Endometrial microvascular endothelial cells (primary cell): ENCODE data around the gene SCN9A. TPM values are rescaled to one million over a fixed set of nuclear protein-coding genes. Genes with fewer than 3 reads are reported as not detected.

ENCODE experiments used
- in situ Hi-C: cut with HindIII; loops from 2 replicates; pipeline ENCODE4 v1.10.0; 2017; ENCODE audit warnings: low sequenced_read_pairs, low pct_unique_long_range_greater_than_20kb; ENCODE audit errors: inconsistent ontology term
- total RNA-seq: library from RNA; depleted of rRNA; stranded (reverse); fragments of >200 nt; gene quantifications from one replicate; pipeline ENCODE4 v1.2.3, GENCODE V29; 2015; ENCODE audit errors: inconsistent ontology term

The SCN9A gene
- total RNA-seq, 1 donor from 2014 or later, result 0.09 TPM

DNA sequence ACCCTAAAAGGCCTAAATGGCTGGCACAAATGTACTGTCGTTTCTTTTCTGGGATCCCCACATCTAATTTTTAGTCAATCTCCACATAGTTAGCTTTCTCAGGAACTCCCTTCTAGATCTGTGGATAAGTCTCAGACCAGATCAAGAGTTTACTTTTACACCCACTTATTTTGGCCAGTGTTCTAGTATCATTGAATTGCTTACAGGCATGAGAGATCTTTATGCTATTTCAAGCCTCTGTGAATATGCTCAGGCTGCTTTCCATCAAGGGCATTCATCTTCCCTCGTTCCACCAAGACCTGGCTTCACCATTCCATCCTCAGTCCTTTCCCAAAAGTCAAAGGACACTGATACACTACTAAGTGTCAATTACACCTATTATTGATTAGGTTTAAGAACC lies 220.2 kb downstream of the SCN9A start:
- in situ Hi-C loops, result no loop called here

DNA sequence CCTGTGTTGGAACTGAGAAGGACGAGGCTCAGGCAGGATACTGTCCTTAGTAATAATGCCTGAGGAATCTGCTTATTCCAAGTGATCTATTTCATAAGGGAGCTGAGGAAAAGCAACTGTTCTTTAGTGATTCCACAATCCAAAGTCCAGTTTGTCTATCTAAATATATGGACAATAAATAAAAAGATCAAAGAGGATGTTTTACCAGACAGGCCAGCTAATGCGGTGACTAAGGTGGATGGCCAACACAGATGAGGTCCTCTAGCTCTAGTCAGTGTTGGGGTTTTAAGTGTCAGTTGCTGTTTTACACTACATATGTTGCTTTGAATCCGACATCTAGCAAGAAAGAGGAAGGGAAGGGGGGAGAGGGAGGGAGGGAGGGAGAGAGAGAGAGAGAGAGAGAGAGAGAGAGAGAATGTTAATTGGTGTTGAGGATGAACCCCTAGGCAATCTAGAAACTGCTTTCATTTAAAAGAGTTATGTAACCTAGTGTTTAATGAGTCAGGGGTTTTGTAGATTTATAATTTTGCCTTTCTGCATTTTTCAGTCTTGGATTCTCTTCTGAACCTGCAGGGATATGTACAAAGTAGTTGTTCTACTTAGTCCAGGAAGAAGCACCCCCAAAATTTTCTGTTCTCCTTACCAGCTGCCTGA lies 220.9 kb downstream of the SCN9A start:
- in situ Hi-C loops, result no loop called here

DNA sequence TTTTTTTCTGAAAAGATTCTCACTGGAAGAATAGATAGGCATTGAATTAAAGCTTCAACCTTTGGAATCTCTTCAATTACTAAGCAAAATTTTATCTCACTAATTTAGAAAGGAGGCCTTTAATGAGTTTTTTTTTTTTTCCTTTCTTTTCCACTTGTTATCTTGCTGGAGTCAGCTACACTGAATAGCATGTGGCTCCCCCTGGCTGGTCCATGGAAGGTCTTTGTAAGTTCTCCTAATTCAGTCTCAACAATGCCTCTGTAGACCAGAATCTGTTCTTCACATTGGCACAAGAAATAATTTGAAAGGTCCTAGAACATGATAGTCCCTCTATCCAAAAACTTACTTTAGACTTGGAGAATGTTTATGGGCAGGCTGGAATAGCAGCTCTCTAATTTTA lies 223.7 kb downstream of the SCN9A start:
- in situ Hi-C loops, result no loop called here

DNA sequence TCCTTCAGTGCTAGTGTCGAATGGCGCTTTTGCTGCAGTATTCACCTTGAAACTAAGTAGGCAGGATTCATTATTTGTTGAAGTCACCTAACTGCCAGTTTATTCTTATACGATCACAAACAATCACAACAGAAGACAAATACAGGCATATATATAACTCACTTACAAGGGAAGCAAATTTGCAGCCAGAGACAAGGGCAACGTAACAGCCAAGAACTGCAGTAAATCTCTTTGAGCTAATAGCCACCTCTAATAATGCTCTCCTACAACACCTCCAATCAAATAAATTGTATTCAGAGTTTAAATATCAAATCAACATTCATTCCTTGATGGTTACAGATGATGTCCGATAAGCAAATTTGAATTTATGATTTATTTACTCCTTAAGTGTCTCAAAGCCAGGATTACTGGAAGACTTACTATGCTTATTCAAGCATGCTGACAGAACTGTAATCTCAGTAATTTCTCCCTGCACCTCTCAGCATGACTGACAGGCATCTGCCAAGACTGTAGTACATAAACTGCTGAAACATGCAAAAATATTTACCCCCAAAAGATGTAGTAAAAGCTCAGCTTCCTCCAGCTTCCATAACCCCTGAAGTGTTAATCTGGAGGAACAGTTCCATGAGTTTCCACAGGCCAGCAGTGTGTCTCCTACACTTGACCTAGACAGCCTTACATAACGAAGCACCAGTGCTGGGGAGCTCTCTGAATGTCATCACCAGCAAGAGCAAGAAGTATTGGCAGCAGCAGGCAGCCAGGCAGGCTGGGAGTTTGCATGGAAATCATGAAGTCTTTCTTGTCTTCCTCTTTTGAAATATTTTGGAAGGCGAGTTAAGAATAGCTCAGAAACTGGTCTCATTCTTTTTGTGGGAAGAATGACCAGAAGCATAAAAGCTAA lies 227.0 kb downstream of the SCN9A start:
- in situ Hi-C loops, result no loop called here

- in situ Hi-C loops, result no loop called here
Observed at GRCh38 chr2:166147883-166148282, 227.9 kb downstream of the SCN9A start.

Other genes with a start within 250 kb of the SCN9A start
- not detected for gene SCN1A, start 247.9 kb downstream of the SCN9A start, total RNA-seq
- gene SCN7A, start 118.3 kb upstream of the SCN9A start, total RNA-seq, result not detected